ENCODE results near the gene CDK16.

CDK16 gene

GRCh38 chrX:47218280-47218919 is at the start of gene CDK16:
TSS of gene CDK16 (plus strand) at chrX:47218681. CDS start at chrX:47223558, 4,877 bp downstream.
- TF ChIP-seq, protein P1, sequence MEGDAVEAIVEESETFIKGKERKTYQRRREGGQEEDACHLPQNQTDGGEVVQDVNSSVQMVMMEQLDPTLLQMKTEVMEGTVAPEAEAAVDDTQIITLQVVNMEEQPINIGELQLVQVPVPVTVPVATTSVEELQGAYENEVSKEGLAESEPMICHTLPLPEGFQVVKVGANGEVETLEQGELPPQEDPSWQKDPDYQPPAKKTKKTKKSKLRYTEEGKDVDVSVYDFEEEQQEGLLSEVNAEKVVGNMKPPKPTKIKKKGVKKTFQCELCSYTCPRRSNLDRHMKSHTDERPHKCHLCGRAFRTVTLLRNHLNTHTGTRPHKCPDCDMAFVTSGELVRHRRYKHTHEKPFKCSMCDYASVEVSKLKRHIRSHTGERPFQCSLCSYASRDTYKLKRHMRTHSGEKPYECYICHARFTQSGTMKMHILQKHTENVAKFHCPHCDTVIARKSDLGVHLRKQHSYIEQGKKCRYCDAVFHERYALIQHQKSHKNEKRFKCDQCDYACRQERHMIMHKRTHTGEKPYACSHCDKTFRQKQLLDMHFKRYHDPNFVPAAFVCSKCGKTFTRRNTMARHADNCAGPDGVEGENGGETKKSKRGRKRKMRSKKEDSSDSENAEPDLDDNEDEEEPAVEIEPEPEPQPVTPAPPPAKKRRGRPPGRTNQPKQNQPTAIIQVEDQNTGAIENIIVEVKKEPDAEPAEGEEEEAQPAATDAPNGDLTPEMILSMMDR (IDR thresholded peaks at IDR 0.05; ENCODE audit: unreplicated experiment in 3 of 3): no peak
- peak within 1 kb of the TSS; percentile 99 to 100 (median 99) for H3K27ac Mint-ChIP-seq
- H3K4me3 Mint-ChIP-seq: peak within 1 kb of the TSS; percentile 94 to 96 (median 94)

GRCh38 chrX:47169273-47169672 is 49.2 kb upstream of the CDK16 start:
- Mint-ChIP-seq H3K27me3 (ENCODE audit: low read depth) (no peaks in the 10 kb centered on the region), H3K36me3 (ENCODE audit: low read depth) (peaks cover 42% of the 10 kb centered on the region), H3K4me1 (no peaks in the 10 kb centered on the region), H3K9me3 (peaks cover 10% of the 10 kb centered on the region), H3K4me3 (no peak overlapping the region), H3K27ac (no peak overlapping the region)
- TF ChIP-seq, protein P1 (IDR thresholded peaks at IDR 0.05; ENCODE audit: unreplicated experiment in 3 of 3): no peak

More at GRCh38 chrX:47218280-47218919, at the start of gene CDK16:
- H3K4me1 Mint-ChIP-seq: peaks cover 32% of the 10 kb centered on the region
- H3K9me3 Mint-ChIP-seq: no peaks in the 10 kb centered on the region
- peaks cover 47% of the 10 kb centered on the region for H3K36me3 Mint-ChIP-seq (ENCODE audit: low read depth)
- H3K27me3 Mint-ChIP-seq (ENCODE audit: low read depth): no peaks in the 10 kb centered on the region

- Mint-ChIP-seq H3K36me3 (ENCODE audit: low read depth) (peaks cover 36% of the 10 kb centered on the region), H3K27ac (no peak overlapping the region), H3K9me3 (peaks cover 4% of the 10 kb centered on the region), H3K4me3 (no peak overlapping the region), H3K4me1 (no peaks in the 10 kb centered on the region), H3K27me3 (ENCODE audit: low read depth) (no peaks in the 10 kb centered on the region)
- TF ChIP-seq, protein P1 (IDR thresholded peaks at IDR 0.05; ENCODE audit: unreplicated experiment in 3 of 3): no peak
Observed at GRCh38 chrX:47169726-47170515, 48.6 kb upstream of the CDK16 start.

- H3K9me3 Mint-ChIP-seq: peaks cover 3% of the 10 kb centered on the region
- H3K4me3 Mint-ChIP-seq: no peak overlapping the region
- no peaks in the 10 kb centered on the region for H3K4me1 Mint-ChIP-seq
- TF ChIP-seq, protein P1 (IDR thresholded peaks at IDR 0.05; ENCODE audit: unreplicated experiment in 3 of 3): no peak
- no peaks in the 10 kb centered on the region for H3K27me3 Mint-ChIP-seq (ENCODE audit: low read depth)
- H3K27ac Mint-ChIP-seq: no peak overlapping the region
- peaks cover 38% of the 10 kb centered on the region for H3K36me3 Mint-ChIP-seq (ENCODE audit: low read depth)
Observed at GRCh38 chrX:47170861-47171692, 47.4 kb upstream of the CDK16 start.

GRCh38 chrX:47171996-47172395 is 46.5 kb upstream of the CDK16 start:
- Mint-ChIP-seq H3K4me1 (no peaks in the 10 kb centered on the region), H3K4me3 (no peak overlapping the region), H3K27me3 (ENCODE audit: low read depth) (no peaks in the 10 kb centered on the region), H3K36me3 (ENCODE audit: low read depth) (peaks cover 45% of the 10 kb centered on the region), H3K27ac (no peak overlapping the region), H3K9me3 (peaks cover 3% of the 10 kb centered on the region)
- TF ChIP-seq, protein P1 (IDR thresholded peaks at IDR 0.05; ENCODE audit: unreplicated experiment in 3 of 3): no peak

All from nephron (organoid).